HG03139 (cell line): ENCODE measurements around the gene SMCP.

Source experiments
- ATAC-seq: cut with Tn5 transposase; IDR thresholded peaks from one replicate; pipeline ENCODE4 v1.9.1; 2021; ENCODE audit not compliant: unreplicated experiment

Gene SMCP, protein sequence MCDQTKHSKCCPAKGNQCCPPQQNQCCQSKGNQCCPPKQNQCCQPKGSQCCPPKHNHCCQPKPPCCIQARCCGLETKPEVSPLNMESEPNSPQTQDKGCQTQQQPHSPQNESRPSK

DNA sequence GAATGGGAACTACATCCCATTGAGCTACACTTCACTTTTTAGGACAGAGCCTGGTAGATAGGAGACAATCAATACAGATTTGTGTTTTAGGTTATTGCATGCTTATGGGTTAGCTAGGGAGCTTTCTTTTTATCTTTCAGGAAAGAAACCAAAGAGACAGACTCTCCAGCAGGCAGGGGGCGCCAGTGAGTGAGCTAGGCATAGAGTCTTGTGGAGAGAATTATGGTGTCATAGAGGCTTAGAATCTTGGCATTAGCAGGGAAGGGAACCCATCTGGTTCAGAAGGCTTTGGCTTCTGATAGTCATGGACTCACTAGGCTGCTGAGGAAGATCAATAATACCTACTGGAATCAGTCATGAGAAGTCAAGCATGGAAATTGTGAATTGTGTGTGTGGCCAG is at the start of gene SMCP:
Gene SMCP (plus strand): TSS at position 281 of the 400 bp plus-strand sequence. CDS start 6,101 bp downstream, outside the sequence.
- no peak for ATAC-seq

DNA sequence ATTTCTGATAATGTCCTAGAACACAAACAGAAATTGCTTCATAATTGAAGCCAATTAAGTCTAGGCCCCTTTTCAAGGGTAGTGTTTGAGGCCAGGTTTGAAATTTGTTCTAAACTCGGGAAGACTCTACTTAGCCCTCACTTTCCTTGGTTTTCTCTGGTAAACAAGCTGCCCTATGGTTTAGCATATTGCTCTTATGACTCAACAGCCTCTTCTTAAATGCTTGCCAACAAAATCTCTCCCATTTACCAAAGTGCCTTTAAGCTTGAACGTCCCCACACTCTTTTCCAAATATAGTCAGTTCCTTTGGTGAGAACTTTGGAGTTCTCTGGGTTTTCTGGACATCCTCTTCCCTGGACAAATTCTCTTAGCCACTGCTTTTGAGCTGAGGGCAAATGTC is 41.3 kb upstream of the SMCP start:
- ATAC-seq: no peak

DNA sequence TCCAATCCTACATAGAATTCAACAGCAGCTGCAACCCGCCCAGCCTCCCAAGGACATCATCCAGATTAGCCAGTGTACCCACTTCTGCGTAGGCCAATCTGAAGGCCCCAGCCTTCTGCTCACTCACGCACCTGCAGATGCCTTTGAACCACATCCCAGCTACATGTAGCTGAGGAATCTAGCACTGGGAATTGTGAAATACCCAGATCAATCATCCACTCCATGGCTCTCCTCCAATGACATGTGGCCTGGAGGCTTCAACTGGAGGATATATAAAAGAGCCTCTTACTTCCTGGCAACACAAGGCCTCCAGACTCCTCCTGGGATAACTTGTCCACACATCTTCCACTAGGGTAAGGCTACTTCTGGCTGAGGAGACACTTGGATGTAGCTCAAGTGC is 35.6 kb upstream of the SMCP start, which contains the start of gene LCE6A:
Gene LCE6A (plus strand): TSS at position 301 of the 400 bp plus-strand sequence. CDS start 665 bp downstream, outside the sequence.
- ATAC-seq: no peak

GRCh38 chr1:152855661-152856060 is 22.5 kb upstream of the SMCP start:
- no peak for ATAC-seq

- no peak for ATAC-seq
These were observed 20.1 kb upstream of the SMCP start for GRCh38 chr1:152858062-152858461.

GRCh38 chr1:152859696-152860095 is 18.4 kb upstream of the SMCP start, which contains the start of gene LCE7A:
Gene LCE7A, plus strand, starts transcription at chr1:152859996. Its CDS starts 702 bp downstream, at chr1:152860698.
- ATAC-seq: no peak

DNA sequence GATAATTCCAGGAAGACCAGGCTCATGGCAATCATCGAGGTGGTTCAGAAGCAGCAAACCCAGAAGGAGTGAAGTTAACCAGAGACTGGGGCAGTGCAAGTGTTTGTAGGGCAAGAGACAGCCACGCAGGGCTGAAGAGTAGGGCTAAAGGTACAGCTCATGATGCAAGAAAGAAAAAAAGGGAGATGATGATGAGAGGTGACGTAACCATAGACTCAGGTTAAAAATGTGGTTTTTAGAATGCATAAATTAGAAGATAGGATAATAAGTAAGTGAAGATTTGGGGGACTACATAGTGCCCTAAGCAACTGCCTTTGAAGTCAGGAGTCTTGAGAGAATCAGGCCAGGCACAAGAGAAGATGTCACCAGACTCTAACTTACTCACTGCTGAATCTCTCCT is 18.0 kb upstream of the SMCP start:
- ATAC-seq: no peak

GRCh38 chr1:152861374-152861773 is 16.7 kb upstream of the SMCP start:
- no peak for ATAC-seq

DNA sequence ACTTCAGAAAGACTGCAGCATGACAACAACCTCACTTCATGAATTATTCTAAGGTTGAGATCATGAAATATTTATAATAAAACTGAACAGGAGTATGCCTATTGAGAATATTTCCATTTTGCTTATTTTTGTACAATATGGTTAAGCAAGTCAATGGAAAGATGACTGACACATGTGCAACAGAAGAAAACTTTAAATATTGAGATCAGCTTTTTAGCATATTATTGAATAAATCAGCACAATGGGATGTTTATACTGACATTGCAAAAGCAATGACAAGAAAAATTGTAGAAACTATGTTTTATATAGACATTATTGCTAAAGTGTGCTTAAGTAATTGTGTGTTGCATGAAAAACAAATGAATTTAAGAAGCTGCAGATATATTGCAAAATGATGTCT is 13.7 kb upstream of the SMCP start:
- ATAC-seq: no peak

DNA sequence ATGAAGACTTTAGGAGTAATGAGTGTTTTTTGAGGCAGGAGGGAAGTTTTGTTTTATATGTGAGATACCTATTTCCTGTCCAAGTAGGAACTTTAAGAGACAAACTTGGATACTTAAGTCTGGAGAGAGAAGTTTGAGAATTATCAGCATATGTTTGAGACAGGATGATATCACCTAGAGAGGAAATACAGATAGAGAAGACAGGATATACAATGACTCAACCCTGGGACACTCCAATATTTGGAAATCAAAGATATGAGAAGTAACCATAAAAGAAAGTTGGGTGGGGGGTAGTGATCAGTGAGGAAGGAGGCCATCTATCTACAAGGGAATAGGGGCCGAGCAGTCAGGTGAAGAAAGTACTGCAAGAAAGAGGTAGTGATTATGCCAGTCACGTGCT is 11.8 kb upstream of the SMCP start:
- no peak for ATAC-seq

GRCh38 chr1:152869808-152870419 is 8.2 kb upstream of the SMCP start:
- no peak for ATAC-seq

DNA sequence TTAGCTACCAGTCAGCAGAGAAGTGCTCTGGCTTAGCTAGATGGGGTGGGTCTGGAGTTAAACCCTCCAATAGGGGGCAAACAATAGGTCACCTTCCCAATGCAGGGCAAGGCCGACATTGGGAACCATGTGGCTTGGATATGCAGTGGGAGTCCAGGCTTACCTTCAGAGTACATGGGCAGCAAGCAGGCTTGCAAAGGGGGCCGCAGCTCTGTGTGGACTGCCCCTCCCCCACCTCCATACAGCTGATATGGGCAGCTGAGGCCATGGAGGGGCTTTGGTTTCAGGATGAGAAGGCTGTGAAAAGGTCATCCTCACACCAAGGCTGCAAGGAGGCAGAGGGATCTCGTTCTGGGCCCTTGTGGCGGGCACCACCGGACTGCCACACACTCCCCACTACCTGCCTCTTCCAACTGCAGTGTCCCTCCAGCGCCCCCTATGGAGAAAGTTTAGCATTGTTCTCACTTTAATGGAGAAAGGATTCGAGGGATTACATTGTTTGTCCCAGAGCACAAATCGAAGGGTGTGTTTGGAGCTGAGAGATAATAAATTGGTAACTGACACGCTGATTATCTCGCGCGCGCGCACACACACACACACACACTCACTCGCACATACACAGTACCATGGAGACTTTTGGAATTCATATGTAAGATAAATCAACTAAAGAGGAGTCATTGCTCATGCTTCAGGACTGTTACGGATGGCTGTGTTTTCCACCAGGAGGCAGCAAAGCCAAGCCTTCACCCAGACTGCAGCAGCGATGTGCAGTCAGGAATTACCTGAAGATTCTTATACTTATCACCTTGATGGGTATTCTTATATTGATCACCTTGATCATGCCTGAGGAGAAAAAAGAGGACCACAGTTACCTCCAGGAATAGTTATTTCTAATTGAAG is 7.0 kb upstream of the SMCP start:
- no peak for ATAC-seq

GRCh38 chr1:152871731-152872126 is 6.4 kb upstream of the SMCP start:
- no peak for ATAC-seq

DNA sequence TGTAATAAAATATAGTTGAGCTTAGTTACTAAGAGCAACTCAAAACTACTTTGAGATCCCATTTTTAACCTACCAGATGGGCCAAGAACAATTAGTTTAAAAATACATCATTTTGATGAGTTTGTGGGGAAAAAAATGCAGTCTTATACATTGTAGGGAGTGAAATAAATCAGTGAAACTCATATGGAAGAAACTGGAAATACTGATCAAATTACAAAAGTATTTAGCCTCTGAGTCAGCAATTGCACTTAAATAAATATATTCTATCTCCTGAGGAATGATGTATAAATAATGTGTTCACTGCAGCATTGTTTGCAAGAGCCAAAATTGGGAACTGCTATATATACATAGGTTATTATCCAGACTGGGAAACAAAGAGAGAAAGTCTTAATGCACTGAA is 4.6 kb upstream of the SMCP start:
- ATAC-seq: no peak

- ATAC-seq: no peak
These were observed 1.3 kb upstream of the SMCP start for GRCh38 chr1:152876827-152877226.

- ATAC-seq: no peak
These were observed 1.6 kb downstream of the SMCP start for GRCh38 chr1:152879559-152880198.

- no peak for ATAC-seq
These were observed 2.2 kb downstream of the SMCP start for GRCh38 chr1:152880316-152880715.

DNA sequence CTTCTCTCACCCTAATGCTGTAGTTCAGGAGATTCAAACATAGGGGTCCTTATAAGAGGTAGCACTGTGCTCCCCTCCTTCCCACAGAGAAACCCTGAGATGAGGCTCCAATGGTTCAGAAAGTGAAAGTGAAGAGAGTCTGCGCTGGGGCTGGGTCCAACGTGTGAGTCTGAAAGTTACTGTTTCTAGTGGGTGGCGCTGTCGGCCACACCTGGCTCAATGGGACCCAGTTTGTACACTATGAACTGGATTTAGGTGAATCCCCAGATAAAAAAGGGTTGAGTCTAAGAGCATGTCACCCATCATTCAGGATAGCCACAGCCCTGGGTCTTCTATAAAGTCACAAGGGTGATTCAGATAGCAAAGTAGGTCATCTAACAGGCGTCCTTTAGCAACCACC is 2.8 kb downstream of the SMCP start:
- no peak for ATAC-seq

DNA sequence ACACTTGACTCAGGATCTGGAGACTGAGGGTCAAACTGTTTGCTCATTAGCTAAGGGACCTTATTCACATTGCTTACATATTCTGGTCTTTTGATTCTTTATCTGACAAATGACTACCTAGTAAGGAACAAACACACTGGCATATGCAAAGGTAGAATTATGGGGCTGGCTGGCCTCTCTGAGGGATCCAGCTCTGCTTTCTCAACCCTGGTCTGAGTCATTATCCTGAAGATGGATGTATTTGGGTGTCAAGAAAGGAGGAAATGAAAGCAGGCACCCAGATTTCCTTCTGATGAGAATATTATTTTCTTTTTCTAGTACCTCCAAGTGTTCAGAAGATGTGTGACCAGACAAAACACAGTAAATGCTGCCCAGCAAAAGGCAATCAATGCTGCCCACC is 6.0 kb downstream of the SMCP start:
- no peak for ATAC-seq

GRCh38 chr1:152884506-152884905 is 6.4 kb downstream of the SMCP start:
- ATAC-seq: no peak

GRCh38 chr1:152884966-152885624 is 7.0 kb downstream of the SMCP start:
- no peak for ATAC-seq
